HEK293 (cell line): ENCODE data around the gene LRRC23.
A peak's percentile ranks its signal among the peaks of the same experiment; 100 is the strongest.

Experiments
- CTCF ChIA-PET: fragments of 350-600 bp; formaldehyde crosslinking; extraction: SDS; loops from one replicate; lab custom pipeline; 2021; ENCODE audit warnings: antibody characterized with exemption; lab: Yijun Ruan, JAX
- POLR2A ChIA-PET: fragments of 300-600 bp; formaldehyde crosslinking; extraction: SDS; loops from one replicate; lab custom pipeline; 2020; ENCODE audit warnings: antibody characterized with exemption, inconsistent platforms; lab: Yijun Ruan, JAX
- H3K27ac ChIP-seq: fragments of 200-500 bp; sonication (Bioruptor generic); 2 replicates; pipeline ENCODE4 v1.5.1; 2014; ENCODE audit warnings: low read depth, low read length, control low read depth, inconsistent platforms; ENCODE audit errors: extremely low read depth
- H3K36me3 ChIP-seq, 2 experiments: fragments of 200-500 bp in 1 of 2; sonication (Bioruptor generic) in 1 of 2; 1 replicate in 1 of 2; 2 replicates in 1 of 2; pipeline ENCODE4 v1.5.1; 2014 to 2017; ENCODE audit warnings: inconsistent platforms in 2 of 2, low read length in 2 of 2; ENCODE audit not compliant: control insufficient read depth in 2 of 2, insufficient read depth in 1 of 2
- H3K4me1 ChIP-seq: fragments of 200-500 bp; sonication (Bioruptor generic); 2 replicates; pipeline ENCODE4 v1.5.1; 2014; ENCODE audit warnings: mild to moderate bottlenecking, low read length, inconsistent platforms; ENCODE audit not compliant: control insufficient read depth, insufficient read depth
- H3K4me3 ChIP-seq: 2 replicates; pipeline ENCODE4 v1.5.1; 2011; ENCODE audit warnings: low read depth, mild to moderate bottlenecking, control low read depth, low read length, moderate library complexity
- H3K9me3 ChIP-seq: fragments of 200-500 bp; sonication (Bioruptor generic); 2 replicates; pipeline ENCODE4 v1.5.1; 2014; ENCODE audit warnings: low read depth, low read length, inconsistent platforms; ENCODE audit not compliant: control insufficient read depth, insufficient read depth
- HOXD13 ChIP-seq: sonication (generic); formaldehyde crosslinking; IDR thresholded peaks from 2 replicates; pipeline ENCODE4 v1.8.0; 2022; ENCODE audit warnings: missing genetic modification reagents, borderline replicate concordance
- INSM2 ChIP-seq: fragments of 450-650 bp; formaldehyde crosslinking; IDR thresholded peaks from 2 replicates; pipeline ENCODE4 v1.5.1; 2016; ENCODE audit warnings: missing biosample characterization, missing genetic modification characterization
- MZF1 ChIP-seq: fragments of 450-650 bp; formaldehyde crosslinking; IDR thresholded peaks from 2 replicates; pipeline ENCODE4 v1.5.1; 2017; ENCODE audit warnings: missing biosample characterization, missing genetic modification characterization, borderline replicate concordance
- OSR2 ChIP-seq: fragments of 450-650 bp; formaldehyde crosslinking; IDR thresholded peaks from 2 replicates; pipeline ENCODE4 v1.5.1; 2016; ENCODE audit warnings: missing biosample characterization, missing genetic modification characterization
- SP2 ChIP-seq: fragments of 450-650 bp; formaldehyde crosslinking; IDR thresholded peaks from 2 replicates; pipeline ENCODE4 v1.5.1; 2016; ENCODE audit warnings: missing biosample characterization, missing genetic modification characterization
- ZFHX2 ChIP-seq: fragments of 450-650 bp; formaldehyde crosslinking; conservative IDR thresholded peaks from 2 replicates; pipeline ENCODE4 v1.5.1; 2016; ENCODE audit warnings: missing biosample characterization, missing genetic modification characterization
- ZNF155 ChIP-seq: fragments of 450-650 bp; formaldehyde crosslinking; IDR thresholded peaks from 2 replicates; pipeline ENCODE4 v1.5.1; 2016; ENCODE audit warnings: missing biosample characterization, missing genetic modification characterization
- ZNF175 ChIP-seq: fragments of 450-650 bp; formaldehyde crosslinking; IDR thresholded peaks from 2 replicates; pipeline ENCODE4 v1.5.1; 2016; ENCODE audit warnings: missing biosample characterization, missing genetic modification characterization
- ZNF2 ChIP-seq: fragments of 450-650 bp; formaldehyde crosslinking; IDR thresholded peaks from 2 replicates; pipeline ENCODE4 v1.5.1; 2016; ENCODE audit warnings: missing biosample characterization, missing genetic modification characterization
- ZNF221 ChIP-seq: fragments of 450-650 bp; formaldehyde crosslinking; IDR thresholded peaks from 2 replicates; pipeline ENCODE4 v1.5.1; 2017; ENCODE audit warnings: missing biosample characterization, missing genetic modification characterization, borderline replicate concordance
- ZNF398 ChIP-seq: fragments of 450-650 bp; formaldehyde crosslinking; IDR thresholded peaks from 2 replicates; pipeline ENCODE4 v1.5.1; 2017; ENCODE audit warnings: missing biosample characterization, missing genetic modification characterization
- ZNF501 ChIP-seq: fragments of 450-650 bp; formaldehyde crosslinking; IDR thresholded peaks from 2 replicates; pipeline ENCODE4 v1.5.1; 2016; ENCODE audit warnings: missing biosample characterization, missing genetic modification characterization
- ZNF76 ChIP-seq: fragments of 450-650 bp; formaldehyde crosslinking; IDR thresholded peaks from 2 replicates; pipeline ENCODE4; 2016; ENCODE audit warnings: low read depth, missing biosample characterization, missing genetic modification characterization, borderline replicate concordance
- ZNF777 ChIP-seq: fragments of 450-650 bp; formaldehyde crosslinking; IDR thresholded peaks from 2 replicates; pipeline ENCODE4 v1.5.1; 2017; ENCODE audit warnings: missing biosample characterization, missing genetic modification characterization, borderline replicate concordance
- ZSCAN5A ChIP-seq: fragments of 450-650 bp; formaldehyde crosslinking; IDR thresholded peaks from 2 replicates; pipeline ENCODE4 v1.5.1; 2016; ENCODE audit warnings: missing biosample characterization, missing genetic modification characterization
- ZXDB ChIP-seq: fragments of 450-650 bp; formaldehyde crosslinking; IDR thresholded peaks from 2 replicates; pipeline ENCODE4 v1.5.1; 2016; ENCODE audit warnings: missing biosample characterization, missing genetic modification characterization
- TF ChIP-seq, protein P1 (sequence below): fragments of 450-650 bp; formaldehyde crosslinking; IDR thresholded peaks from 2 replicates; pipeline ENCODE4 v1.5.1; 2017; ENCODE audit warnings: missing biosample characterization, missing genetic modification characterization
- TF ChIP-seq, protein P2 (sequence below): fragments of 450-650 bp; formaldehyde crosslinking; IDR thresholded peaks from 2 replicates; pipeline ENCODE4 v1.5.1; 2016; ENCODE audit warnings: missing biosample characterization, missing genetic modification characterization, borderline replicate concordance

The LRRC23 gene

DNA sequence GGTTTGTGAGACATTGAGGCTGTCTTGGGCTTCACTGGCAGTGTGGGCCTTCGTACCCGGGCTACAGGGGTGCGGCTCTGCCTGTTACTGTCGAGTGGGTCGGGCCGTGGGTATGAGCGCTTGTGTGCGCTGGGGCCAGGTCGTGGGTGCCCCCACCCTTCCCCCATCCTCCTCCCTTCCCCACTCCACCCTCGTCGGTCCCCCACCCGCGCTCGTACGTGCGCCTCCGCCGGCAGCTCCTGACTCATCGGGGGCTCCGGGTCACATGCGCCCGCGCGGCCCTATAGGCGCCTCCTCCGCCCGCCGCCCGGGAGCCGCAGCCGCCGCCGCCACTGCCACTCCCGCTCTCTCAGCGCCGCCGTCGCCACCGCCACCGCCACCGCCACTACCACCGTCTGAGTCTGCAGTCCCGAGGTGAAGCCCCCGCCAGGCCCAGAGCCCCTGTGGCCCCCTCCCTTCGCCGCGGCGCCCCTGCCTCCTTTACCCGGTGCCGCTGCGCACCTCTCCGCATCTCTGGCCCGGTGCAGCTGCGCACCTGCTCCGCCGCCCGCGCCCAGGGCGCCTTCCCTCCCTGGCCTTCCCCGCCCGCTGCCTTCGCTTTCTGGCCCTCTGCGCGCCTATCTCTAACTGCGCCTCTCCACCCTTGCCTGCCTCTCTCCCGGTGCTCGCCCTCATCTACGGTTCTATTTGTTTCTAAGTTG is 9.8 kb downstream of the LRRC23 start, which contains the start of gene ENO2 (continued):
- TF ChIP-seq, protein P1, sequence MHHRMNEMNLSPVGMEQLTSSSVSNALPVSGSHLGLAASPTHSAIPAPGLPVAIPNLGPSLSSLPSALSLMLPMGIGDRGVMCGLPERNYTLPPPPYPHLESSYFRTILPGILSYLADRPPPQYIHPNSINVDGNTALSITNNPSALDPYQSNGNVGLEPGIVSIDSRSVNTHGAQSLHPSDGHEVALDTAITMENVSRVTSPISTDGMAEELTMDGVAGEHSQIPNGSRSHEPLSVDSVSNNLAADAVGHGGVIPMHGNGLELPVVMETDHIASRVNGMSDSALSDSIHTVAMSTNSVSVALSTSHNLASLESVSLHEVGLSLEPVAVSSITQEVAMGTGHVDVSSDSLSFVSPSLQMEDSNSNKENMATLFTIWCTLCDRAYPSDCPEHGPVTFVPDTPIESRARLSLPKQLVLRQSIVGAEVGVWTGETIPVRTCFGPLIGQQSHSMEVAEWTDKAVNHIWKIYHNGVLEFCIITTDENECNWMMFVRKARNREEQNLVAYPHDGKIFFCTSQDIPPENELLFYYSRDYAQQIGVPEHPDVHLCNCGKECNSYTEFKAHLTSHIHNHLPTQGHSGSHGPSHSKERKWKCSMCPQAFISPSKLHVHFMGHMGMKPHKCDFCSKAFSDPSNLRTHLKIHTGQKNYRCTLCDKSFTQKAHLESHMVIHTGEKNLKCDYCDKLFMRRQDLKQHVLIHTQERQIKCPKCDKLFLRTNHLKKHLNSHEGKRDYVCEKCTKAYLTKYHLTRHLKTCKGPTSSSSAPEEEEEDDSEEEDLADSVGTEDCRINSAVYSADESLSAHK (tag by site-specific recombination): no peak
- peak; percentile 80 for TF ChIP-seq ZNF2 (tag by site-specific recombination)
- no peak for TF ChIP-seq ZNF155
- TF ChIP-seq OSR2 (tag by site-specific recombination): peak; percentile 86
- TF ChIP-seq ZNF398 (tag by site-specific recombination): peak; percentile 86
- peak; percentile 53; the same call in 1 of the 2 replicates for TF ChIP-seq ZSCAN5A (tag by site-specific recombination)
- peak; percentile 62; the same call in 1 of the 2 replicates for TF ChIP-seq ZNF501
- TF ChIP-seq SP2: no peak
- TF ChIP-seq ZNF221 (tag by site-specific recombination): no peak
- TF ChIP-seq ZXDB (tag by site-specific recombination): peak; percentile 54; the same call in 1 of the 2 replicates

DNA sequence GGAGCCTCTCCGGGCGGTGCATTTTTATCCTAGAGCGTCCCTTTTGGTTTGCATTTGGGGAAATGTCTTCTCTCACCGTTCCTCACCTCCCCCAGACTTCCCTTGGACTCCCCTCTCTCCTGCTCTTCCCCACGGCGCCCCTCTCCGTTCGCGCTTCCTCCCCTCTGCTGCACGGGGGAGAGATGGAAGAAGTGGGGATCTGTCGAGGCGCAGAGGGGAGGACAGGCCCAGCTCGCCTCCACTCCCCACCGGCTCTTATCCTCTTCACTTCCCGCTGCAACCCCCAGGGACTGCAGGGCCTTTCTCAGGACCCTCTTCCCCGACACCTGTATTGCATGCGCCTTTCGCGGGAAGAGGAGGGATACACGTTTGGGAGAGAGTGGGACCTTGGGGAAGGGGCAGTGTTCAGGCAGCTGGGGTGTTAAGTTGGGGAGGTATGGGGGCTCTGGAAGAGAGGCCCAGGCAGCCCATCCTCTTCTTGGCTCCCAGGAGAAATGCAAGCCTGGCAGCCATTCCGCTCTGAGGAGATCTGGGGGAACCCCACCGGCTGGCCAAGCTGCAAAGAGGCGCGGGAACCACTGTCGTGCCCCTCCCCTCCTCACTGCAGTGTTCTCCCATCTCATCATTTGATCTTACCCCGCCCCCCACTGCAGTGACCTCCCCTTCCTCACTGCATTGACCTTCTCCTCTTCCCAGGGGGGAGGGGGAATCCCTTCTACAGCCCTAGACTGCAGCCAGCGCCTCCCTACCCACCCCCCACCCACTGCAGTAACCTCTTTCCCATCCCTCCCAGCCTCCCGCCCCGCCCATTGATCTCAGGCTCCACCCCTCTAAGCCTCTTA is 10.5 kb downstream of the LRRC23 start:
- Histone ChIP-seq H3K36me3 (peaks cover 9 to 36% of the 10 kb centered on the region in 2 experiments; a peak in 2 of 3 replicates), H3K4me1 (peaks cover 7% of the 10 kb centered on the region), H3K4me3 (peak overlapping the region; percentile 60), H3K9me3 (no peaks in the 10 kb centered on the region), H3K27ac (peak overlapping the region; percentile 51; the same call in 1 of the 2 replicates)
- ChIA-PET CTCF (no interaction called here), POLR2A (interaction anchor here (0.6 to 1.7 kb wide), 8 partner anchors 8 to 283 kb away, joined by 3 to 8 read pairs (median 4); partner anchors contain the start of genes C12orf57, RNU7-1 and SPSB2)
- TF ChIP-seq, protein P2, sequence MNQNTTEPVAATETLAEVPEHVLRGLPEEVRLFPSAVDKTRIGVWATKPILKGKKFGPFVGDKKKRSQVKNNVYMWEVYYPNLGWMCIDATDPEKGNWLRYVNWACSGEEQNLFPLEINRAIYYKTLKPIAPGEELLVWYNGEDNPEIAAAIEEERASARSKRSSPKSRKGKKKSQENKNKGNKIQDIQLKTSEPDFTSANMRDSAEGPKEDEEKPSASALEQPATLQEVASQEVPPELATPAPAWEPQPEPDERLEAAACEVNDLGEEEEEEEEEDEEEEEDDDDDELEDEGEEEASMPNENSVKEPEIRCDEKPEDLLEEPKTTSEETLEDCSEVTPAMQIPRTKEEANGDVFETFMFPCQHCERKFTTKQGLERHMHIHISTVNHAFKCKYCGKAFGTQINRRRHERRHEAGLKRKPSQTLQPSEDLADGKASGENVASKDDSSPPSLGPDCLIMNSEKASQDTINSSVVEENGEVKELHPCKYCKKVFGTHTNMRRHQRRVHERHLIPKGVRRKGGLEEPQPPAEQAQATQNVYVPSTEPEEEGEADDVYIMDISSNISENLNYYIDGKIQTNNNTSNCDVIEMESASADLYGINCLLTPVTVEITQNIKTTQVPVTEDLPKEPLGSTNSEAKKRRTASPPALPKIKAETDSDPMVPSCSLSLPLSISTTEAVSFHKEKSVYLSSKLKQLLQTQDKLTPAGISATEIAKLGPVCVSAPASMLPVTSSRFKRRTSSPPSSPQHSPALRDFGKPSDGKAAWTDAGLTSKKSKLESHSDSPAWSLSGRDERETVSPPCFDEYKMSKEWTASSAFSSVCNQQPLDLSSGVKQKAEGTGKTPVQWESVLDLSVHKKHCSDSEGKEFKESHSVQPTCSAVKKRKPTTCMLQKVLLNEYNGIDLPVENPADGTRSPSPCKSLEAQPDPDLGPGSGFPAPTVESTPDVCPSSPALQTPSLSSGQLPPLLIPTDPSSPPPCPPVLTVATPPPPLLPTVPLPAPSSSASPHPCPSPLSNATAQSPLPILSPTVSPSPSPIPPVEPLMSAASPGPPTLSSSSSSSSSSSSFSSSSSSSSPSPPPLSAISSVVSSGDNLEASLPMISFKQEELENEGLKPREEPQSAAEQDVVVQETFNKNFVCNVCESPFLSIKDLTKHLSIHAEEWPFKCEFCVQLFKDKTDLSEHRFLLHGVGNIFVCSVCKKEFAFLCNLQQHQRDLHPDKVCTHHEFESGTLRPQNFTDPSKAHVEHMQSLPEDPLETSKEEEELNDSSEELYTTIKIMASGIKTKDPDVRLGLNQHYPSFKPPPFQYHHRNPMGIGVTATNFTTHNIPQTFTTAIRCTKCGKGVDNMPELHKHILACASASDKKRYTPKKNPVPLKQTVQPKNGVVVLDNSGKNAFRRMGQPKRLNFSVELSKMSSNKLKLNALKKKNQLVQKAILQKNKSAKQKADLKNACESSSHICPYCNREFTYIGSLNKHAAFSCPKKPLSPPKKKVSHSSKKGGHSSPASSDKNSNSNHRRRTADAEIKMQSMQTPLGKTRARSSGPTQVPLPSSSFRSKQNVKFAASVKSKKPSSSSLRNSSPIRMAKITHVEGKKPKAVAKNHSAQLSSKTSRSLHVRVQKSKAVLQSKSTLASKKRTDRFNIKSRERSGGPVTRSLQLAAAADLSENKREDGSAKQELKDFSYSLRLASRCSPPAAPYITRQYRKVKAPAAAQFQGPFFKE: no peak
- TF ChIP-seq HOXD13 (CRISPR knock-in tag) (no peak), ZFHX2 (tag by site-specific recombination) (peak; percentile 43), ZNF777 (tag by site-specific recombination) (no peak), ZNF175 (no peak), ZNF76 (tag by site-specific recombination) (peak; percentile 28; the same call in 1 of the 2 replicates), SP2 (peak; percentile 53), INSM2 (tag by site-specific recombination) (0 out of 2 replicates have a peak, but pooled peaks have one; percentile 3), MZF1 (peak; percentile 76)
